ENCODE results near the gene GLT8D1.
A peak's percentile ranks its signal among the peaks of the same experiment; 100 is the strongest.
"Not testable (repeated sequence)": the region's sequence is repeated elsewhere in the genome, so short reads cannot be mapped to it uniquely, and the experiment has no call there.

The GLT8D1 gene

DNA sequence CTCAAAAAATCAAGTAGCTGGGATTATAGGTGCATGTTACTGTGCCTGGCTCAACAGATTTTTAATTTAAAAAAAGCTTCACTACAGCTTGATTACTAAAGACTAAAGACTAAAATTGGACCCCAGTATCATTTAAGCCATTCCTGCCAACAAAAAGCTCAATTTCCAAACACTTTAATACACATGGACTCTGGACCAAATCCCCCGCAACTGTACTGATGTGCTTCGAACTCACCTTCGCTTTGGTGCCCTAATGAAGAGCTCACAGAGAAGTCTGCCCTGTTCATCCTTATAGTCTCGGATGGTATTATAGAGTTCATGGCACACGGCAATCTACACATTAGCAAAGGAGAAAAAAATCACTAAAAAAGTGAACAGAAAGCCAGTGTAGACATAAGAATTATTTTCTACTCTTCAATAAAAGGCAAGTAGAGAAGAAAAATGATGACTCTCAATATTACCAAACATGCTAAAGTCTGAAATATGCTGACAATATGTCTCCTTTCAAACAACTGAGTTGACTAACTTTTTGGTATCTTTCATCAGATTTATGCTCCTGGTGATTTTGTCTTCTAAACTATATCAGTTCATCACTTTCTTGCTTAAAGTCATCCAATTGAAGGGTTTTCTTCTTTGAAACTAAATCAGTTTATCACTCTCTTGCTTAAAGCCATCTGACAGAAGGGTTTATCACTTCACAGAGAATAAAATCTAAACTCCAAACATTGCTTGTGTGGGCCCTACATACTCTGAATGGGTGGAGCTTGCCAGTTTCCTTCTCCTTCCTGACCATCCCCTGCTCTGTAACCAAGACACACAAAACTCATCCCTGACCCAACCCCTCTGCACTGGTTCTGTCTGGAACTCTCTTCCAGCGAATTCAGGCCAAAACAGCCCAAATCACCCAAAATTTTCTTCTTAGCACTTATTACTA, 27.1 kb downstream of the GLT8D1 start:
- TF ChIP-seq, protein P1, sequence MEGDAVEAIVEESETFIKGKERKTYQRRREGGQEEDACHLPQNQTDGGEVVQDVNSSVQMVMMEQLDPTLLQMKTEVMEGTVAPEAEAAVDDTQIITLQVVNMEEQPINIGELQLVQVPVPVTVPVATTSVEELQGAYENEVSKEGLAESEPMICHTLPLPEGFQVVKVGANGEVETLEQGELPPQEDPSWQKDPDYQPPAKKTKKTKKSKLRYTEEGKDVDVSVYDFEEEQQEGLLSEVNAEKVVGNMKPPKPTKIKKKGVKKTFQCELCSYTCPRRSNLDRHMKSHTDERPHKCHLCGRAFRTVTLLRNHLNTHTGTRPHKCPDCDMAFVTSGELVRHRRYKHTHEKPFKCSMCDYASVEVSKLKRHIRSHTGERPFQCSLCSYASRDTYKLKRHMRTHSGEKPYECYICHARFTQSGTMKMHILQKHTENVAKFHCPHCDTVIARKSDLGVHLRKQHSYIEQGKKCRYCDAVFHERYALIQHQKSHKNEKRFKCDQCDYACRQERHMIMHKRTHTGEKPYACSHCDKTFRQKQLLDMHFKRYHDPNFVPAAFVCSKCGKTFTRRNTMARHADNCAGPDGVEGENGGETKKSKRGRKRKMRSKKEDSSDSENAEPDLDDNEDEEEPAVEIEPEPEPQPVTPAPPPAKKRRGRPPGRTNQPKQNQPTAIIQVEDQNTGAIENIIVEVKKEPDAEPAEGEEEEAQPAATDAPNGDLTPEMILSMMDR (IDR thresholded peaks at IDR 0.05) = no peak
- Histone ChIP-seq H3K9me3 (no peaks in the 10 kb centered on the region), H3K4me3 (ENCODE audit: low read depth in 1 of 2, low read length in 1 of 2) (no peak overlapping the region), H3K36me3 (peaks cover 45% of the 10 kb centered on the region), H3K27ac (no peak overlapping the region), H3K27me3 (no peaks in the 10 kb centered on the region), H3K4me1 (ENCODE audit: control insufficient read depth in 1 of 2, insufficient read depth in 1 of 2, low read depth in 1 of 2, low read length in 1 of 2) (no peaks in the 10 kb centered on the region)

DNA sequence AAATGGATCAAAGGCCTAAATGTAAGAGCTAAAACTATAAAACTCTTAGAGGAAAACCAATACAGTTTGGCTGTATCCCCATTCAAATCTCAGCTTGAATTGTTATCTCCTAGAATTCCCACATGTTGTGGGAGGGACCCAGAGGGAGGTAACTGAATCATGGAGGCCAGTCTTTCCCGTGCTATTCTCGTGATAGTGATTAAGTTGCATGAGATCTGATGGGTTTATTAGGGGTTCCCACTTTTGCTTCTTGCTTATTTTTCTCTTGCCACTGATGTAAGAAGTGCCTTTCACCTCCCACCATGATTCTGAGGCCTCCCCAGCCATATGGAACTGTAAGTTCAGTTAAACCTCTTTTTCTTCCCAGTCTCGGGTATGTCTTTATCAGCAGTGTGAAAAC, 29.4 kb downstream of the GLT8D1 start:
- H3K36me3 ChIP-seq = peaks cover 54% of the 10 kb centered on the region
- not testable (repeated sequence) for H3K4me1 ChIP-seq (ENCODE audit: control insufficient read depth in 1 of 2, insufficient read depth in 1 of 2, low read depth in 1 of 2, low read length in 1 of 2); H3K4me3 ChIP-seq (ENCODE audit: low read depth in 1 of 2, low read length in 1 of 2); H3K27ac ChIP-seq; H3K9me3 ChIP-seq; H3K27me3 ChIP-seq

DNA sequence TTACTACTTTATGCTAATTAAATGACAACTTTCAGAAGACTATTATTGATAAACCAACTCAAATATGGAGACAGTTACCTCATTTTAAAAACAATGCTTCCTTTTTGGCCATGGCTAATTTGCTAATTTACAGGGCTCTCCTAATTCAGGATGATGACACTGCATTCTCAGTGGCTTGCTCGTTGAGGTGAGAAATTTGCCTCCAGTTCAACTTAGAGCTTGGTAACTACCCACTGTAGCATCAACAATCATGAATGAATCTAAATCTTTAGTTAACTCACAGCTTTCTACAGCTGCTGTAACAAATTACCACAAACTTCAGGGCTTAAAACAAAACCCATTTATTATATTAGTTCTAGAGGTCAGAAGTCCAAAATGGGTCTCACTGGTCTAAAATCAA, 33.9 kb downstream of the GLT8D1 start:
- peaks cover 34% of the 10 kb centered on the region for H3K36me3 ChIP-seq
- peak overlapping the region; percentile 67 for H3K27ac ChIP-seq
- TF ChIP-seq, protein P1 (IDR thresholded peaks at IDR 0.05) = no peak
- peaks cover 11 to 24% of the 10 kb centered on the region in 2 experiments for H3K4me1 ChIP-seq (ENCODE audit: control insufficient read depth in 1 of 2, insufficient read depth in 1 of 2, low read depth in 1 of 2, low read length in 1 of 2)
- H3K4me3 ChIP-seq (ENCODE audit: low read depth in 1 of 2, low read length in 1 of 2) = no peak overlapping the region
- H3K27me3 ChIP-seq = no peaks in the 10 kb centered on the region
- no peaks in the 10 kb centered on the region for H3K9me3 ChIP-seq

DNA sequence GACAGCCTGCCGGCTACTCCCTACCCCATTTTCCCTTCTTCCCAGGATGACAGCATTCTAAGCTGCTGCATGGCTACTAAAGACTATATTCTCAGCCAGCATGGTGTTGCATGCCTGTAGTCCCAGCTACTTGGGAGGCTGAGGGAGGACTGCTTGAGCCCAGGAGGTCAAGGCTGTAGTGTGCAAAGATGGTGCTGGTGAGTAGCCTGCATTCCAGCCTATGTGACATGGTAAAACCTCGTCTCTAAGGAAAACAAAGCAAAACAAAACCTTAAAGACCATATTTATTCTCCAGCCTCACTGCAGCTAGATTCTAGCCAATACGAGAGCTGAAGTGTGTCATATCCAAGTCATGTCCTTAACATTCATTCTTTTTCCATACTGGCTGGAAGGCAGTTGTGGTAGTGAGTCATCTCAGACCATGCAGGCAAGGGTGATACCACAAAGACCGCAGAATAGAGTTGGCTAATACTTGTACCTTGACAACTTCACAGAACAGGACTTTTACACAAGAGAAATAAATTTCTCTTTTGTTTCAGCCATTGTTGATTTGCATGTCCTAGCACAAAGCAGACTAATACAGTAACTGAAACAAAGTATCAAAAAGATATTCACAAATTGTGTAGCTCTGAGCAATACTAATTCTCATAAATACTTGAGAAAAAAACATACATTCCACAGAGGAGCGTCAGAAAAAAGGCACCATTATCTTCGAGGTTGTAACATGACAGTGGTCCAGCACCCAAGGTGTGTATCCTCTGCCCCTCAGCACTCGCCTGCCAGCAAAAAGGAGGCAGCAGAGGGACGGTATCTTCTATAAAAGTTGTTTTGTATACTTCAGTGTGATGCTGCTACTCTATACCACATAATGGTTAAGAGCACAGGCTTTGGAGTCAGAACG, 34.7 kb downstream of the GLT8D1 start:
- no peak overlapping the region for H3K4me3 ChIP-seq (ENCODE audit: low read depth in 1 of 2, low read length in 1 of 2)
- H3K27me3 ChIP-seq = no peaks in the 10 kb centered on the region
- H3K36me3 ChIP-seq = peaks cover 33% of the 10 kb centered on the region
- TF ChIP-seq, protein P1 (IDR thresholded peaks at IDR 0.05) = no peak
- peaks cover 11 to 24% of the 10 kb centered on the region in 2 experiments for H3K4me1 ChIP-seq (ENCODE audit: control insufficient read depth in 1 of 2, insufficient read depth in 1 of 2, low read depth in 1 of 2, low read length in 1 of 2)
- no peaks in the 10 kb centered on the region for H3K9me3 ChIP-seq
- H3K27ac ChIP-seq = peak overlapping the region; percentile 67

DNA sequence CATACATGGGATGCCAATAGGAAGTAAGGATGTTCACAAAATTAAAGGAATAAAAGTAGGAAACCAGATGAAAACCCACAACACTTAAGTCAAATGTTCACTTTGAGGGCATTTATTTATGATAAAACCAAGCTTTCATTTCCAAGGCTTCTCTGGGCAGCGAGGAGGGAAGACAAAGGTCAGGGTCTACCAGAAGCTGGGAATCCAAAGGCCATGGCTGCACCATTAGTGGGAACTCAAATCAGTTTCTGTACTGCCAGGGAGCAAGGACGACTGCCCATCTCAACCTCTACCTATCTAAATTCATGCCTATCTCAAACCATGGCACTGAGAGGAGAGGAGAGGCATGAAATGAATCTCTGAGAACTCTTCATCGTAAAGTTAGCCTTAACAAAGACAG, 42.5 kb downstream of the GLT8D1 start:
- TF ChIP-seq, protein P1 (IDR thresholded peaks at IDR 0.05) = no peak

More for the DNA sequence above, 42.5 kb downstream of the GLT8D1 start:
- no peaks in the 10 kb centered on the region for H3K27me3 ChIP-seq
- H3K36me3 ChIP-seq = peaks cover 64% of the 10 kb centered on the region
- H3K4me3 ChIP-seq (ENCODE audit: low read depth in 1 of 2, low read length in 1 of 2) = no peak overlapping the region
- no peak overlapping the region for H3K27ac ChIP-seq
- no peaks in the 10 kb centered on the region for H3K9me3 ChIP-seq
- H3K4me1 ChIP-seq (ENCODE audit: control insufficient read depth in 1 of 2, insufficient read depth in 1 of 2, low read depth in 1 of 2, low read length in 1 of 2) = no peaks in the 10 kb centered on the region

All from neutrophil (primary cell).